NCI-H526 (cell line): ENCODE measurements around the gene GCK.
A peak's percentile ranks its signal among the peaks of the same experiment; 100 is the strongest.

ENCODE experiments used
- DNase-seq, 2 experiments: peaks; one replicate each; lab custom pipeline; 2025; lab: John Stamatoyannopoulos, UW

GCK gene

DNA sequence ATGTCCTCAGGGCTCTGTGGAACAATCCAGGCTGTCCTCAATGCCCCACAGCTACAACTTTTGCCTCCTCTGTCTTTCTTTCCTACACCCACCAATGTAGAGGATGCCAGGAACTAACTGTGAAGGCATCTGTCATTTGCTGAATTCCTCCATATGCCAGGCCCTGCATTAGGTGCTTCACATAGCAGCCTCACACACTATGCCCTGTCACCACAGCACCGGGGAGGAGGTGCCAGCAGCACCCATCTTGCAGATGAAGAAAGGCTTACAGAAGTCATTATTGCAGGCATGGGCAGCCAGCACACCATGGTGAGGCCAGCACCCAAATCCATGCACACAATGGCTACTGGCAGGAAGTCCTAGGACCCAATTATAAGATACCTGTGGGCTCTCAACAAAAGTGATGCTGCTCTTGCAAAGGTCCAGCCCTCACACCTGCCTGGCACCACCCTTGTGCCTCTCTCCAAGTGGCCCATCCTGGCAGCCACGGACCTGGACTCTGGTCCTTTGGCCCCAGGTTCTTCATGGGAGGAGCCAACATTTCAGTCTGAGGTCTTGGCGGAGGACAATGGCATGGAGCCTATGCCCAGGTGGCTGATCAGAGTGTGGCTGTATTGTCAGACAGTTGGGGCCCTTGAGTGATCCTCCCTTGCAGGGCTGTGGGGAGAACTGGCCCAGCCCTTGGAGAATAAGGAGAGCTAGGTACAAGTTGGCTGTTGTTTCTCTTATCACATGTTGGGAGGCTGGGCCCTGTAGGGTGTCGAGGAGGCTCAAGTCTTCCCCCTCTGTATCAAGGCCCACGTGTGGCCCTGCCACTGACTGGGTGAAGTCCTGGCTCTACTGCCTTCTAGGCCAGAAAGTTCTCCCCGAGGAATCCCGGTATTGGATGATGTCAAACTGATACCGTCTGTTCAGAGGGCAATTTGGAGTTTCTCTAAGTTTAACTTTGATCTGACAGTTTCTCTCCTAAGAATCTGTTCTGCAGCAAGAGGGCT is 33.8 kb downstream of the GCK start:
- no peak for DNase-seq

DNA sequence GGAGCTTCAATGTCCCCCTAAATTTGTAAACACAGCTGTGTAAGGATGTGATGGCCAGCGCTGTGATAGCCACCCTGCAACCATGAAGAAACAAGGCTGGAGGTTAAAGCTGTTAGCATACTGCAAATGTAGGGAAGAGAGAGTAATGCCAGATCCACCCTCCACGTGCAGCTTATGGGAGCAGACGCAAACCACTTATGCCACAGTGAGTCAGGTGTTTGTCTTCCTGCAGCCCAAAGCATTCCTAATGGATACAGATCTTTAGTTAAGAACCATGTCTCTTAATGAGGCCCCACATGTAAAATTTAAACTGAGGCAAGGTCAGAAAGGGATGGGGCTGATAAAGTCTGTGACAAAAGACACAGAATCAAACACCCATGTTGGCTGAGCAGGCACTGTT is 34.5 kb downstream of the GCK start:
- no peak for DNase-seq

DNA sequence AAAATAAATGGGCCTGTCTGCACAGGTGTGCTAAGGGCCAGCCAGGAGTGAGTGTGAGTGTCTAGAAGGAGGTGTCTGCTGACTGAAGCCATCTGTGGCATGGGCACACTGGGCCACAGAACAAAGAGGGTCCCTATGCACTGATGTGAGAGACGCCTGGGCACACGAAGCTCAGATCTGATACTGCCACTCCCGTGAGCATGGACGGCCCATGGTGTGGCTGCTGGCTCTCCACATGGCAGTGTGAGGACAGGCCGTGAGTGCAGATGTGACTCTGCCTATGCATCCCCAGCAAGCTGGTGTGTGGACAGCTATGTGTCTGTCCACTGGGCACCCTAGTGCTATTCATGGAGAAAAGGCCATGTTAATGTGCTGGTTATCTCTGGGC is 35.3 kb downstream of the GCK start:
- no peak for DNase-seq

DNA sequence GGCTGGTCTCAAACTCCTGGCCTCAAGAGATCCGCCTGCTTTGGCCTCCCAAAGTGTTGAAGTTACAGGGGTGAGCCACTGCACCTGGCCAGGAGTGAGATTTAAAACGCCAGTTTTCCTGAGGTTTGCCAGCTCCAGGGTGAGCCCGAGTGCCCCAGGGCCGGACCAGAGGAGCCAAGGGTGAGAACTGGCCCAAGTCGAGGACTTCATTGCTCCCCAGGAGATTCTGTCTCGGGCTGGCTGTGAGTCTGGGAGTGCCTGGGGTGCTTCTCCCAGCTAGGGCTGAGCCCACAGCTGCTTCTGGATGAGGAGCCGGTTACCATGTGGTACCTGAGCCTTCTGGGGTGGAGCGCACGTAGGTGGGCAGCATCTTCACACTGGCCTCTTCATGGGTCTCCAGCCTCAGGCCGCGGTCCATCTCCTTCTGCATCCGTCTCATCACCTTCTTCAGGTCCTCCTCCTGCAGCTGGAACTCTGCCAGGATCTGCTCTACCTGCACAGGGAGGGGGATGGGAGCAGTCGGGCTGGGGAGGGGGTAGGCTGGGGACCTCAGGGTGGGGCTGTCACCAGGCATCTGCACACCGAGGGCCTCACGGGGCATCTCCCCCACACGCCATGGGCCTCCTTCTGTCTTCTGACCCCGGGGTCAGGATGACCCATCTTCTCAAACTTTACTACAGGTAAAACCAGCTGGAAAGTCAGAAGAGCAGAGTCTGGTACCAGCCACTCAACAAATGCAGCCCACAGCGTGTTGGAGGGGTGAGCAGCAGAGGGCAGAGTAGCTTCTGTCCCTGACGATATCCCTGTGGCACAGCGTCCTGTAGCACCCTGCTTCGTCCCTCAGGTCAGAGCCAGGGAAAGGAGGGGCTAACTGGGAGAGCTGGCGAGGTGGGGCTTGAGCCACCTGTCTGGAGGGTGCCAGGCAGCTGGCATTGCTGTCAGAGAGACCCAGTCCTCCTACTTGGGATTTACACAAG is 36.0 kb downstream of the GCK start:
- DNase-seq: peak in 1 of 2 experiments; percentile 19

DNA sequence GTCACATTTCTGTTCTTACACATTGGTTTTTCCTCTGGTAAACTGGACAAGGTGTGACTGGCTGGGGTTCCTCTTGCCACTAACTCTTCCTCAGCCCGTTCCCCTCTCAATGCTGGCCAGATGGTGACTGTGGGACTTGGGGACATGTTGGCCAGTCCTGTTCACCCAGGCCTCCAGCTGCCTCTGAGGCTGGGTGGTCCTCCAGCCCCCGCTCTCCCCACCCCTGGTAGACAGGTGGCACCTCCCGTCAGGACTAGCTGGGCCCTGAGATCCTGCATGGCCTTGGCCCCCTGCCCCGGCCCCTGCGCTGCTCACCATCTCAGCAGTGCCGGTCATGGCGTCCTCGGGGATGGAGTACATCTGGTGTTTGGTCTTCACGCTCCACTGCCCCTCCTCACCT is 37.3 kb downstream of the GCK start:
- DNase-seq: no peak

DNA sequence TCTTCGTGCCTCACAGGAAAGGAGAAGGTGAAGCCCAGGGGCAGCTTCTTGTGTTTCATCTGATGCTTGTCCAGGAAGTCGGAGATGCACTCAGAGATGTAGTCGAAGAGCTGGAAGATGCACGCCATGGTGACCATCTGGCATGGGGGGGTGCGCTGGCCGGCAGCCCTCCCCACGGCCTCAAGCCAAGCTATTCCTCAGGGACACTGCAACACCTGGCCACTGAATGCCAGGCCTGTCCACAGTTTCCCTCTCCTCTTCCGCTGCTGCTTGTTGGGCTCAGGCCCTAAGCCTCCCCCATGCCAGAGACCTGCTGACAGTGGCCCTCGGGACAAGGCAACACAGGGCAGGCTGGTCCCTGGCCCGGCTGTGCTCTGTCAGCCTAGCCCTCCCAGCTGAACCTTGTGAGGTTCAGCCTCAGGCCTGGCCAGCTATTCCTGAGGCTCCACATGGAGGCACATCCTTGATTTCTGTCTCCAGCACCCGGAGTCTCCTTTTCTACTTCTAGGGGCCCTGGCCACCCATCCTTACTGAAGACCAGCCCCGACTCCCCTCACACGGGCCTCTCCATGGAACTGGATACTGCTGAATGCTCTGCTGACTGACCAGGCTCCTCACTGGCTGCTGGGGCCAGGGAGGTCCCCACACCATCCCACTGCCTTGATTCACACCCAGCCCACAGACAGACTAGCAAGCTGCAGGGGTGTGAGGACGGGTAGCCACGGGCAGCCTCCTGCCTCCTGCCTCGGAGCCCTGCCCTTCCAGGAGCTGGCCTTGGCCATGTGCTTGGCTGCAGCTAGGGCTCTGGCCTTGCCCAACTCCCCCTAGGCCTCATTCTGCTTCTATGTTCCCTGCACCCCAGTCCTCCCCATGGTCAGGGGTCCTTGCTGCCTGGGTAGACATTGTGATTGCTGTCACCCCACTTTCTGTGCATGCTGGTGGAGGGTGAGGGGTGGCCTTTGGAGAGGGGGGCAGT is 38.0 kb downstream of the GCK start:
- DNase-seq: no peak

DNA sequence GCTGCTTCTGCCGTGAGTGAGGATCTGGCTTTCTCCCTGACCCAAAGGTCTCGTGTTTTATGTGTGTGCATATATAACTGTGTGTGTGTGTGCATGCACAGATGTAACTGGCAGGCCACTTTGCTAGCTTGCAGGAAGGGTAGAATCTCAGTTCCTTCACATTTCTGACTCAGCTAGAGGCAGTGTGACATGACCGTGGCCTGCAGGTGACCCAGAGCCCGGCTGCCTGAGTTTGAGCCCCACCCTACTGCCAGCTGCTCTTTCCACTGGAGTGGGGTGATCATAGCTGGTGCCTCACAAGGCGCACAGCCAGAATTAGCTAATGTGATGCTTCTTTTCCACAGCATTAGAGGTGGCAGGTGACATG is 38.8 kb downstream of the GCK start:
- no peak for DNase-seq

DNA sequence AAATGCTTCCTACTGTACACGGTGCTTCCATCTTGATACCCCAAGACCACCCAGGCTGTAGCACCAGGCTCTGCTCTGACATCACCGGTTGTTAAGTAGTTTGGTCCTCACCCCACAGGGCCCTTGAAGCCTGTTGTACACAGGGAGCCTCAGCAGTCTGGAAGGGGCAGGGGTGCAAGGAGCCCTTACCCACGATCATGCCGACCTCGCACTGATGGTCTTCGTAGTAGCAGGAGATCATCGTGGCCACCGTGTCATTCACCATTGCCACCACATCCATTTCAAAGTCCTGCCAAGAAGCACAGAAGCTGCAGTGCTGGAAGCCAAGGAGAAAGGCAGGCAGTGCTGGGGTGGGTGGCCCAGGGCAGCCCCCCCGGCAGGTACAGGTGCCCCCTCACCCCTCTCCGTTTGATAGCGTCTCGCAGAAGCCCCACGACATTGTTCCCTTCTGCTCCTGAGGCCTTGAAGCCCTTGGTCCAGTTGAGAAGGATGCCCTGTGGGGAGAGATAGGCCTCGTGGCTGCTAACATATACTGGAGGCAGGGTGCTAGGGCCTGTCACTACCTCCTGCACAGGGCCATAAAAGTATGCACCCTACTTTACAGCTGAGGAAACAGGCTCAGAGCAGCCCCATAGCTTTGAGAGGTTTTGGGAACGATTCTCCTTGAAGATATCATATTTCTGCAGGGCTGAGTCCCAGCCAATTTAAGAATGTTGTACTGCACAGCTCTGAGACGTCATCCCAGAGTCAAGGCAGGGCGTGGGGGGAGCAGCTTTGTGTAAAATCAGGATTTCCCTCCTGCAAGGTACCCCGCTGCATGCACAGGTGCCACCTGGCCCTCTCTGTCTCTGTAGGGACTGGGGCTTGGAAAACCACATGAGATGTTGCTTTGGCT is 39.4 kb downstream of the GCK start:
- DNase-seq: no peak

DNA sequence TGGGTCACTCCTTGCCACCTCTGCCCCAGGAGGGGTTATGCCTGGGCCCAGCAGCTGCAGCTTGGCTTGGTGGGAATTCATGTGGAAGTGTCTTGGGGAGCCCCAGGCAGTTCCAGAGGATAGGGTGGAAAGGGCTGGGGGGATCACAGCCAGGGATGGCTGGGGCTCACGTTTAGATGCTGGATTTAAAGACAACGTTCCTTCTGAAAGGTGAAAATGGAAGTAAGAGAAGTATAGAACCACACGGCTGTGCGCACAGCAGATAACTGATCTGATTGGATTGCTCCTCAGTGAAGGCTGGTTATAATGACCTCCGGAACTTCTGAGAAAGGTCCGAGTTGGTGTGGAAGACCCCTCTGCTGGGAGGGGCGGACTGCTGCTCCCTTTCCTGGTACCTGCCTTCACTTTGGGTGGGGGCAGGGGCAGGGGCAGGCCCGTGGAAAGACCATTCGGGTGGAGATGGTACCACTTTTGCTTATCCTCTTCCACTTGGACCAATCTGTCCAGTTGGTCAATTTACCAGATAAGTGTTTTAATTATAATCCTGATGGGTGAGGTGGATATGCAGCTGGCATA is 40.2 kb downstream of the GCK start:
- no peak for DNase-seq

DNA sequence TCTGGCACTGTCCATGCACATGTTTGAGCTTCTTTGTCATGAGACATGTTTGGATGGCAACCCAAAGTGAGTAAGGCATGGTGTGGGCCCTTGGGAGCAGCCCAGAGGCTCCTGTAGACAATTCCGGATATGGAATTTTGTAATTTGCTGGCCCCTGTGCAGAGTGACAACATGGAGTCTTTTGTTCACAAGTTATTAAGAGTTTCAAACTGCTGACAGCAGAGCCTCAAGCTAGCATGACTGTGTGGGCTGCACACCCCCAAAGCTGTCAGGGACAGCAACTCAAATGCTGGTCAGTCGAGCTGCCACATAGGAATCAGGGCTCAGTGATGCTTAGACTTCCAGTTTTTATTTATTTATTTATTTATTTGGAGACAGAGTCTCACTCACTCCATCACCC is 41.1 kb downstream of the GCK start:
- DNase-seq: no peak

DNA sequence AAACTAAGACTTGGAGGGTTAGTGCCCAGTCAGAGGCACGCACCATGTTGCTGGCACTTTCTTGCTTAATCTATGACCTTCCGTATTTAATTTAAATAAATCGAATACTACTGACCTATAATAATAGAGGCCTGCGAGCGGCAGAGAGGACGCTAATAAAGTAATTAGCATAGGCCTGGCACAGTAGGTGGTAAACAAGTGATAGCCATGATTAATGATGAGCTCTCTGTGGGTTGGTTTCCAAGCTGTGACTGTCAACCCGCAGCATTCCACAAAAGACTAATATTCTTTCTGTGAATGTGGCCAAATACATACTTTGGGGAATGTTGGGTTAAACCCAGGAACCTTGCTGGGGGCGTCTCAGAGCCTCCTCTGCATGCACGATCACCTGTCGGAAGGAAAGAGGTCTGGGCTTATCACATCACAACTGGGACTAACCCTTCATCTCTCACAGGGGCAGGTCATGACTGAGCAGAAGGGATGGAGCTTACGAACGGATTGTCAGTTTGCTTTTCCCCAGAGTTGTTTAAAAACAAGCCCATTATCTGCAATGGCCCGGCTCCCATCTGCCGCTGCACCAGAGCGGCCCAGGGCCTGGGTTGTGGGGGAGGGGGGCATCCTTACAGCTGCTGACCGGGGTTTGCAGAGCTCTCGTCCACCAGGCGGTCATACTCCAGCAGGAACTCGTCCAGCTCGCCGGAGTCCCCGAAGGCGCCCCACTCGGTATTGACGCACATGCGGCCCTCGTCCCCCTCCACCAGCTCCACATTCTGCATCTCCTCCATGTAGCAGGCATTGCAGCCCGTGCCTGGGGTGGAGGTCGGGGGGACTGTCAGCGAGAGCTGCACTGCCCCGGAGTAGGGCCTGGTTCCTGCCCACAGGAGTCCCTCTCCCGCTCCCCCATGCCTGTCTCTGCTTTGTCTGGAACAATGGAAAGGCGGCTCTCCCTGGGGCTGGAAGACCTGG is 41.9 kb downstream of the GCK start:
- no peak for DNase-seq

DNA sequence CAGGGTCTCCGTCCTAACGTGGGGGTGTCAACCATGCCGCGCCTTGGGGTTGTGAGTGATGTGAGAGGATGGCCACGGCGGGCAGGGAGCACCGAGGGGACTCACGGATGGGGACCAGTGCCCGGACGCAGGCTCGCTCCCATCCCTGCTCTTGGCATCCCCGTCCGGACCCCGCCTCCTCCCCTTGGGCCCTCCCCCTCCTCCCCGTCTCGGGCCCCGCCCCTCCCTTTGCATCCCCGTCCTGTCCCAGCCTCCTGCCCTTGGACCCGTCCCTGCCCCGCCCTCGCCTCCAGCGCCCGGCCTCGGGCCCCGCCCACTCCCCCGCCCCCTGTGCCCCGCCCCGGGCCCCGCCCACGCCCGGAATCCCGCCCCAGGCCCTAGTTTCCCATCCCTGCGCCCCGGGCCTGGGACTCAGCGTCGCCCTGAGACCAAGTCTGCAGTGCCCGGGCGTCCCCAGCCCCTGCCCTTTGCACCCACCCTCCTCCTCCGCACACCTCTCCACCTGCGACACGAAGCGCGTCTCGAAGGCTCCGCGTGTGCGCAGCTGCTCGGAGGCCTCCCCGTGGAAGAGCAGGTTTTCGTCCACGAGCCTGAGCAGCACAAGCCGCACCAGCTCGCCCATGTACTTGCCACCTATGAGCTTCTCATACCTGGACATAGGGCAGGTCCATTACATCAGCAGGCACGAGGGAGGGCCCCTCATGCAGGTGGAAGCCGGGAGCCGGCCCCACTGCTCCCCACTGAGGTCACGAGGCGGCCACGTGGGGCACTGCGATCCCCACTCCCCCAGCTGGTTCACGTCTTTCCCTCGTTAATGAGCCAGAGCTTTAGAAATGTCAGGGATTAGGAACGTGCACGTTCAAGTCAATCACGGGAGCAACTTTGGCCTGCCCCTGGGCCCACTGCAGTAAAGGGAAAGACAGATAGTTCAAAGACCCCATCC is 43.0 kb downstream of the GCK start:
- DNase-seq: peak; percentile 5 to 89

DNA sequence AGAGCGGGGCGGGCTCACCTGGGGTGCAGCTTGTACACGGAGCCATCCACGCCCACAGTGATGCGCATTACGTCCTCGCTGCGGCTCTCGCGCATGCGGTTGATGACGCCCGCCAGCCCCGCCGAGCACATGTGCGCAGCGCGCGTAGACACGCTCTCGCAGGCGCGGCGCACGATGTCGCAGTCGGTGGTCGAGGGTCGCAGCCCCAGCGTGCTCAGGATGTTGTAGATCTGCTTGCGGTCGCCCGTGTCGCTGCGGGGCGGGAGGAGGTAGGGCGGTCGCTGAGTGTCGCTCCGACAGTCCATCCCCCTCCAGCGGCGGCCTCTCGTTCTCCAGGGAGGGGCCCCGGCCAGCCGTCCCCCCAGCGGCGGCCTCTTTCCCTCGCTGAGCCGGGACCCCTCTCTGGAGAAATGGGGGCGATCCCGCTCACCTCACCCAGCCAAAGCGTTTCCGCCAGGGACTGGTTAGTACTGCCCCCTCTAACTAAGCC is 43.7 kb downstream of the GCK start:
- no peak for DNase-seq

DNA sequence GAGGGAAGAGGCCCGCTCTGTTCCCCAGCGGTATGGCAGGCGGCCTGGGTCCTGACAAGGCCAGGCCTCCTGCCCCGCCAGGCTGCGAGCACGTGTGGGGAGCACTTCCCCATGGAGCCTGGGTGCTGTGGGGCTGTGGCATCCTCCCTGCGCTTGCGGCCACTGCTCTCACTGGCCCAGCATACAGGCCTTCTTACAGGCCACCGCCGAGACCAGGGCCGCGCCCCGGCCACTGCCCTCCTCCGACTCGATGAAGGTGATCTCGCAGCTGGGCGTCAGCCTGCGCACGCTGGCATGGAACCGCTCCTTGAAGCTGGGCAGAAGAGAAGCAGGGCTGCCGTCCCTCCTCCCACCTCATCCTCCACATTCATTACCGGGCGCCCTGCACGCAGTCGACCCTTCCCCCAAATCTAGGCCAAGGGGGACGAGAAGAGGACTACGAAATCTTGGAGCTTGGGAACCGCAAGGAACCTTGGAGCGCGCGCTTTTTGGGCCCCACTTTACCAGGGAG is 44.2 kb downstream of the GCK start:
- DNase-seq: no peak

DNA sequence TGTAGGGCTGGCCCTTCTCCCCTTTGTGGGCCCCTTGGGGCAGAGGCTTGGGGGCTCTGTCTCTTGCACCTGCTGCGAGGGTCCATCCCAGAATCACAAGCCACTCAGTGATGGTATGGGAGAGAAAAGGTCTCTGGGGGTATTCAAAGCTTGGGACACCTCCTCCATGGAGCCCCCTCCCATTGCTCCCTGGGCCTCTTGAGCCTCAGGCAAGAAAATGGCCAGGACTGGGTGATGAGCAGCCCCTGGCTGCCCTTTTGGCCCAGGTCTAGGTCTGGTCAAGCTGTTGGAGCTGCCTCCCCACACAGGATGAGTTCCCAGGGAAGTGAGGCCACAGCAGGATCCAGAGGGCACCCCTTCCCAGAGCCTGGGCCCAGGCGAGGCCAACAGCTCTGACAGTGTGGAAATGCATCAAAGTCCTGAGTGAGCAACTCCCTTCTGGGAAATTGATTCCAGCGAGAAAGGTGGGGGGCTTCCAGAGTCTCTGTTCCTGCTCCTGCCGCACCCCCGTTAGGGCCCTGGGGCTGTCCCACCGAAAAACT is 44.7 kb downstream of the GCK start:
- DNase-seq: no peak

DNA sequence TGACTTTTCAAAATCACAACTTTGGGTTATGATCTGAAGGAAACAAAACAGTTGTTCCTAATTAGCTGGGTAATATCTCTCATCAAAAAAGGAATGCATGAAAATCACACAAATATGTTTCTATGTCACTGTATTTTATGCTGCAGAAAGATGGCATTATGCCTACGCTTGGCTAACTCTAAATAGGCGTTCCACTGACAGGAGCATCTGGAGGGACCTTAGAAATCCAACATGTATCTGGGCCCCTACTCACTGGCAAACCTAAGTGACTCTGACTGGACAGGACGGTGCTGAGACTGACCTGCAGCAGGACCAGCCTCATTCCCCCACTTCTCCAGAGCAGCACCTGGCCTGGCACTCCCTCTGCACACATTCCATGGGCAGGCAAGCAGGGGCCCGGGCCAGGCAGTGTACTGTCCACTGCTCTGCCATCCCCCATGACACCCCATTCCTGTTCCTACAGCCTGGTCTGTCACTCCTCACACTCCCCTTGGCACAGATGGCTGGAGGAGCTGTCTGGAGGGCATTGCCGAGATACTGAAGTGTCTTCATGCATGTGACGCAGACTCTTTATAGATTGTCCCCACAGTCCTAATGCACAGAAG is 45.5 kb downstream of the GCK start:
- no peak for DNase-seq

DNA sequence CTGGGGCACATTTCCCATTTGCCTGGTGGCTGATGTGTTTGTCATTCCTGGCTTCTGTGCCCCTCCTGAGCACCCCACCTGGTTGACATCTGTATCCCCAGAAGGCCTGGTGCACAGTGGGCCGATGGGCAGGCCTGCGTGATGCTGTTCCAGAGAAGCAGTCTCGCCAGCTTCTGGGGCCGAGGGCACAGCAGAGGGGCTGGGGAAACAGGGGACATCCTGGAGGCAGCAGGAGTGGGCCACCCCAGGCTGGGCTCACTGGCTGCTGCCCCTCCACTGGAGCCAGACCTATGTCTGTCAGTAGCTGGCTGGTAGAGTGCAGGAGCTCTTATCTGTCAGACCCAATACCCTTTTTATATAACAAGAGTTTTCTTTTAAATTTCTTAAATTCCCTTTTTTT is 47.2 kb downstream of the GCK start:
- no peak for DNase-seq
